Activated CD8-positive, alpha-beta memory T cell treated with anti-CD3 and anti-CD28 coated beads, Interleukin-2, amount 50 U/mL, for 1 hour (primary cell): ENCODE measurements around the gene NMNAT2.
A peak's percentile ranks its signal among the peaks of the same experiment; 100 is the strongest.

Source experiments
- DNase-seq: peaks from one replicate; pipeline ENCODE4 v3.0.0-alpha.2; 2020; ENCODE audit errors: extremely low read depth

Gene NMNAT2

DNA sequence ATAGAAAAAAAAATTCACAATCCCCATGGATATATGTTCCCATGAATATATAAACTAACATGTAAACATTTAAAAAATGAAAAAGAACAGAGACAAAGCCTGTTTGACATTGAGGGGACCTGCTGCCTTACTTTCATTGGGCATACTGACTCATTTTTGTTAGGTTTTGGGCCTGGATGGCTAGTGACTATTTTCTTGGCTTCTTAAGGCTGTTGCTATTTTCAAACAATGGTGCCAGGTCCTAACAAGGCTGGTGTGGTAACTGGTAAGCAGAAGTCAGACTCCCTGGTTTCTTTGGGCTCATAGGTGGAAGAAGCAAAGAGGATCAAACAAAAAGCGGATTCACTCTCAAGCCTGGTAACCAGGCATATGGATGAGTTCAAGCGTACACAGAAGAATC, 181.1 kb downstream of the NMNAT2 start:
- no peak for DNase-seq

- DNase-seq: no peak
Observed at GRCh38 chr1:183236158-183236725, 181.9 kb downstream of the NMNAT2 start.

GRCh38 chr1:183235503-183235902, 182.7 kb downstream of the NMNAT2 start:
- no peak for DNase-seq

- DNase-seq: no peak
Observed at GRCh38 chr1:183234660-183235476, 183.3 kb downstream of the NMNAT2 start.

GRCh38 chr1:183233113-183233512, 185.1 kb downstream of the NMNAT2 start:
- DNase-seq: no peak

DNA sequence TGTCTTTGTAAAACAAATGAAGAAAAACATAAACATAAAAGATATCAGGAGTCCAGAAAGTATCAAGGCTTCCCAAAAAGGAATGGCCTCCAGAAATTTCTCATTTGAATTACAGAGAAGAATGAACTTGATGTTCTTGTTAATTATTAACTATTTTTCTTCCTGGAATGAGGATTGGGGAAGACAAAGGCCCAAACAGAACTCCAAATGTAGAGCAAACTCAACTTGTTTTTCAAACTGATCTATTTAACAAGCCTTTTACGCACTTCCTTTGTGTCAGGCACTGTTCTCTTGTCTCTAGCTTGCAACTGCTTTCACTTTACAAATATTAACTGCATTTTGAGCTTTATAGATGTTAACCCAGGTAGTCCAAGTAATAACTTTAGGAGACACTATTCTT, 186.6 kb downstream of the NMNAT2 start:
- no peak for DNase-seq

GRCh38 chr1:183230413-183230812, 187.8 kb downstream of the NMNAT2 start:
- DNase-seq: no peak

DNA sequence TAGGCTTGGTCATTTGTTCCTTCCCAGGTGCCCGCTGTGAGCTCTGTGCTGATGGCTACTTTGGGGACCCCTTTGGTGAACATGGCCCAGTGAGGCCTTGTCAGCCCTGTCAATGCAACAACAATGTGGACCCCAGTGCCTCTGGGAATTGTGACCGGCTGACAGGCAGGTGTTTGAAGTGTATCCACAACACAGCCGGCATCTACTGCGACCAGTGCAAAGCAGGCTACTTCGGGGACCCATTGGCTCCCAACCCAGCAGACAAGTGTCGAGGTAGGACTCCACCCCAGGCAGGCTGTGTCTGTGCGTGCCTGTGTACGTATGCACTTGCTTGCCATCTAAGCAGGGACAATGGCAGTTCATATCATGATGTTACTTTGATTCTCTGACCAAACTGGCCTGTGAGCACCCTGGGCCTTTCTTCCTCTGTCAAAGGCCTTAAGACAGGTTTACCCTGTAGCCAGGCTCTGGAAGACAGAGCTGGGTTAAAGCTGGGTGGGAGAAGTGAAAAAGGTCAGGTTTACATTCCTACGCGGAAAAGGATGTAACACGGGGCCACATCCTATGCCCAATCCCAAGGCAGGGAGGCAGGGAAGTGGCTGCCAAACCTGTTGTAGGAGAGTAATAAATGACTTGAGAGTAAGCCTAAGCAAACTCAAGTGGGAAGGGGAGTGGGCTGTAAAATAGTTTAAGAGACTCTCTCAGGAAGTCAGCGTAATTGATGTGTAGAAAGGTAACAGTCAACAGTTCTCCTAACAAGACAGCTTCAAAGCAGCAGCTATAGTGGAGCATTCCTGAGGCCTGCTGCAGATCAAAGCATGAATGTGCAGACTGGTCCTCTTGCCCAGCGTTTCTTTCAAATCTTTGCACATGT, 189.6 kb downstream of the NMNAT2 start:
- no peak for DNase-seq

DNA sequence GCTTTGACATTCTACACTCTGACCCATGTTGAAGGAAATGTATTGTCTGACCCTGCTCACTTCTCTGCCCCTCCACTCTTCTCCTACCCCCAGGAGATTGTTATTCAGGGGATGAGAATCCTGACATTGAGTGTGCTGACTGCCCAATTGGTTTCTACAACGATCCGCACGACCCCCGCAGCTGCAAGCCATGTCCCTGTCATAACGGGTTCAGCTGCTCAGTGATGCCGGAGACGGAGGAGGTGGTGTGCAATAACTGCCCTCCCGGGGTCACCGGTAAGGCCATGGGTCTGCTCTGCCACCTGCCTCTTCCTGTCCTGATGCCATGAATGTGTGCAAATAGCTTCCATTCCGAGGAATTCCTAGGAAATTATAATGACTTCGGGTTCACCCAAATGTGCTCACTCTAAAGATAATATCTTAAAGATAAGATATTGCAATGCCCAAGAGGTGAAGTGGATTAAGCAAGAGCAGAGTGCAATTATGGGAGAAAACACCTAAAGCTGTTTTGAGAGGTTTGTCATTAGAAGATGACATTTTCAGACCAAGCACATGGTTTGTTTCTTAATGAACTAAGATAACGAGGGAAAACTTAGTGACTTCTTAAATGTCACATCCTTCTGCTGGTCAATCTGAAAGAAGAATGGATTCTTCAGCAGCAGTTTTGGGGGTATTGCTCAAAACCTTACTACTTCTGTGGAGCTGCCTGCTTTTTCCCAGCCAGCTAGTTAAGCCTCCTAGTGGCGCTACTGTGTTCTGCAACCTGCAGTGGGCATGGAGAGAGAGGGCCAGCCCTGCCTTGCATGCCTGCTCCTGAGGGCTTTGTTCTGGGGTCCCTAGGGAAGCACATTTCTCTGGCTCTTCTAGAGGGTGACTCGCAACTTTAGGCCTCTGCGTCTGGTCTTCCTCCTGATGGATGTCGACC, 190.5 kb downstream of the NMNAT2 start:
- no peak for DNase-seq

- DNase-seq: no peak
Observed at GRCh38 chr1:183226963-183227362, 191.2 kb downstream of the NMNAT2 start.

DNA sequence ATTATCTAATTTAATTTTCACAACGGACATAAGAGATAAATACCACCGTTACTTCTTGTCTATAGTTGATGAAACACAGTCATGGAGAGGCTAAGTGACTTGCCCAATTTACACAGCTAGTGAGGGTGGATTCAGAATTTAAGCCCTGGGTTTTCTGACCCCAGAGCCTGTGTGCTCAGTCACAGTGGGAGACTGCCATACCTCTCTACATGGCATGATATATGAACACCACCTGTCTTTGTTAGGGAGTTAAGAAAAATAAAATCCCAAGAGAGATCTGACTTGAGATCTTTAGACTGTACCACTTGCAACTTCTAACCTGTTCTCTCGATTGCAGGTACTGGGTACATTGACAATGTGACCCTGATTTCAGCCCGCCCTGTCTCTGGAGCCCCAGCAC, 191.8 kb downstream of the NMNAT2 start:
- DNase-seq: no peak

GRCh38 chr1:183223467-183223866, 194.7 kb downstream of the NMNAT2 start:
- DNase-seq: no peak

GRCh38 chr1:183222909-183223308, 195.3 kb downstream of the NMNAT2 start:
- no peak for DNase-seq

DNA sequence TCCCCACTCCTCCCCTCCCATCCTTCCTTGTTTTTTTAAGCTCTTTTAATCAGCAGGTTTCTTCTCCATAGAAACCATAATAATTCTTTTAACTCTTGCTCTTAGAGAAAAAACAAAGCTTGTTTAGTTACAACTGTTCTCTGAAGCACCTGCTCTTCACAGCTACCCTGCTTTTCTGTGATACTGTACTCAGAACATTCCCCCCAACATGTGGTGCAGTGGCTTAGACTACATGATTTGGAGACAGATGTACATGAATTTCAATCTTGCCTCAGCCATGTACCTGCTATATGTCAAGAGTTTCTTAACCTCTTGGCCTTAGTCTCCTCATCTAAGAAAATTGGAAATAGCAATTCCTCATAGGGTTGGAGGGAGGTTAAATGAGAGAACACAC, 198.6 kb downstream of the NMNAT2 start:
- no peak for DNase-seq

- DNase-seq: peak; percentile 32
Observed at GRCh38 chr1:183218971-183219615, 199.1 kb downstream of the NMNAT2 start.

GRCh38 chr1:183218027-183218618, 200.1 kb downstream of the NMNAT2 start:
- DNase-seq: no peak

DNA sequence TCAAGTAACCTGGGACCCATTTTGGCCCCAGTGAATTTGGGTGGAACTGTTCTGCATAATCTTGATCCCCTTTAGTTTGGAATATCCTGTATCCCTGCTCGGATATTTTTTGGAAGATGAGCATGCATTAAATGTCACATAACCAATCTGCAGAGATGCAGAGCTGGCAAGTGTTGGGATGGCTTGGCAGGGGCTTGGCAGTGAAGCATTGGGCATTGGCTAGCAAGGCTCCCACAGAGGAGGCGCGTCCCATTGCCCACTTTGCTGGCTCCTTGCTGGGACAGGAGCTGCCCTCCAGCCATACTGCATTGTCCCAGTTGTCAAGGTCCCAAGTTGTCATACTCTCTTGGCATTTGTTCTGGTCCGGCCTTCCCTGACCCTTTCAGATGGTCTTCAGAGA, 202.2 kb downstream of the NMNAT2 start:
- DNase-seq: no peak

GRCh38 chr1:183215076-183215720, 203.0 kb downstream of the NMNAT2 start:
- no peak for DNase-seq

- DNase-seq: no peak
Observed at GRCh38 chr1:183214021-183214970, 203.9 kb downstream of the NMNAT2 start.
